ENCODE data around the gene UBE2H.

Gene UBE2H

GRCh38 chr7:129843365-129843898 is 109.3 kb downstream of the UBE2H start:
- Histone ChIP-seq H3K79me1 (ENCODE audit: low read depth, low read length) (peaks cover 3% of the 10 kb centered on the region), H3K4ac (ENCODE audit: low read length) (no peak overlapping the region), H2BK12ac (ENCODE audit: low read length) (no peak overlapping the region), H3K23ac (ENCODE audit: low read depth, low read length, poor library complexity) (no peak overlapping the region), H3K4me2 (ENCODE audit: insufficient read depth, low read length, poor library complexity, severe bottlenecking) (no peak overlapping the region), H3K9ac (ENCODE audit: low read depth, low read length, poor library complexity) (no peak overlapping the region), H2AFZ (ENCODE audit: low read length) (no peak overlapping the region), H3K4me3 (ENCODE audit: low read length in 2 of 2) (no peak overlapping the region), H4K8ac (ENCODE audit: low read depth, low read length) (no peak overlapping the region), H2BK15ac (ENCODE audit: low read length) (no peak overlapping the region), H3K14ac (ENCODE audit: low read length) (no peak overlapping the region), H3K9me3 (replicated peaks in 1 of 2; ENCODE audit: control insufficient read depth in 2 of 2, insufficient read depth in 1 of 2, low read depth in 1 of 2, low read length in 2 of 2) (no peaks in the 10 kb centered on the region), H2BK120ac (ENCODE audit: low read depth, low read length) (no peak overlapping the region), H3K18ac (ENCODE audit: low read length) (no peak overlapping the region), H4K91ac (ENCODE audit: low read depth, low read length, poor library complexity) (no peak overlapping the region), H3K4me1 (ENCODE audit: control insufficient read depth in 2 of 2, insufficient read depth in 1 of 2, low read depth in 1 of 2, low read length in 2 of 2) (peaks cover 0 to 9% of the 10 kb centered on the region in 2 donors), H2AK5ac (ENCODE audit: low read depth, low read length) (no peak overlapping the region), H3K27me3 (ENCODE audit: control insufficient read depth in 3 of 3, insufficient read depth in 3 of 3, low read depth in 1 of 3, low read length in 3 of 3) (no peaks in the 10 kb centered on the region), H3K27ac (replicated peaks; ENCODE audit: low read length) (no peak overlapping the region), H3K36me3 (replicated peaks in 1 of 2; ENCODE audit: control insufficient read depth in 2 of 2, insufficient read depth in 2 of 2, low read length in 2 of 2) (peaks cover 0 to 7% of the 10 kb centered on the region in 2 donors), H2BK5ac (ENCODE audit: low read length) (no peak overlapping the region)
- WGBS, 2 donors (ENCODE audit: extremely low coverage in 2 of 2, insufficient read length in 2 of 2, insufficient replicate concordance in 1 of 2): no CpG with 5 or more reads among the region's 12 CpGs
- no peak for DNase-seq (ENCODE audit: low spot score)

- H3K4me2 ChIP-seq (ENCODE audit: insufficient read depth, low read length, poor library complexity, severe bottlenecking): no peak overlapping the region
- no peak overlapping the region for H2AFZ ChIP-seq (ENCODE audit: low read length)
- H2BK120ac ChIP-seq (ENCODE audit: low read depth, low read length): no peak overlapping the region
- H3K9ac ChIP-seq (ENCODE audit: low read depth, low read length, poor library complexity): no peak overlapping the region
- H3K14ac ChIP-seq (ENCODE audit: low read length): no peak overlapping the region
- H4K8ac ChIP-seq (ENCODE audit: low read depth, low read length): no peak overlapping the region
- H3K27ac ChIP-seq (replicated peaks; ENCODE audit: low read length): no peak overlapping the region
- no peaks in the 10 kb centered on the region for H3K27me3 ChIP-seq (ENCODE audit: control insufficient read depth in 3 of 3, insufficient read depth in 3 of 3, low read depth in 1 of 3, low read length in 3 of 3)
- WGBS, 2 donors (ENCODE audit: extremely low coverage in 2 of 2, insufficient read length in 2 of 2, insufficient replicate concordance in 1 of 2): no CpG with 5 or more reads among the region's 3 CpGs
- H3K18ac ChIP-seq (ENCODE audit: low read length): no peak overlapping the region
- H3K4me1 ChIP-seq (ENCODE audit: control insufficient read depth in 2 of 2, insufficient read depth in 1 of 2, low read depth in 1 of 2, low read length in 2 of 2): peaks cover under 1 to 11% of the 10 kb centered on the region in 2 donors
- H2BK15ac ChIP-seq (ENCODE audit: low read length): no peak overlapping the region
- DNase-seq (ENCODE audit: low spot score): no peak
- H3K4me3 ChIP-seq (ENCODE audit: low read length in 2 of 2): no peak overlapping the region
- peaks cover 0 to 16% of the 10 kb centered on the region in 2 donors for H3K36me3 ChIP-seq (replicated peaks in 1 of 2; ENCODE audit: control insufficient read depth in 2 of 2, insufficient read depth in 2 of 2, low read length in 2 of 2)
- H2AK5ac ChIP-seq (ENCODE audit: low read depth, low read length): no peak overlapping the region
- peaks cover 3% of the 10 kb centered on the region for H3K79me1 ChIP-seq (ENCODE audit: low read depth, low read length)
- no peaks in the 10 kb centered on the region for H3K9me3 ChIP-seq (replicated peaks in 1 of 2; ENCODE audit: control insufficient read depth in 2 of 2, insufficient read depth in 1 of 2, low read depth in 1 of 2, low read length in 2 of 2)
- H4K91ac ChIP-seq (ENCODE audit: low read depth, low read length, poor library complexity): no peak overlapping the region
- H2BK5ac ChIP-seq (ENCODE audit: low read length): no peak overlapping the region
- no peak overlapping the region for H2BK12ac ChIP-seq (ENCODE audit: low read length)
- H3K23ac ChIP-seq (ENCODE audit: low read depth, low read length, poor library complexity): no peak overlapping the region
- no peak overlapping the region for H3K4ac ChIP-seq (ENCODE audit: low read length)
Observed at GRCh38 chr7:129841465-129841864, 111.3 kb downstream of the UBE2H start.

GRCh38 chr7:129840757-129841156 is 112.0 kb downstream of the UBE2H start:
- Histone ChIP-seq H3K4me1 (ENCODE audit: control insufficient read depth in 2 of 2, insufficient read depth in 1 of 2, low read depth in 1 of 2, low read length in 2 of 2) (peaks cover 7 to 14% of the 10 kb centered on the region in 2 donors), H3K4me3 (ENCODE audit: low read length in 2 of 2) (no peak overlapping the region), H3K27ac (replicated peaks; ENCODE audit: low read length) (no peak overlapping the region), H3K79me1 (ENCODE audit: low read depth, low read length) (peaks cover 3% of the 10 kb centered on the region), H3K27me3 (ENCODE audit: control insufficient read depth in 3 of 3, insufficient read depth in 3 of 3, low read depth in 1 of 3, low read length in 3 of 3) (no peaks in the 10 kb centered on the region), H3K18ac (ENCODE audit: low read length) (no peak overlapping the region), H3K14ac (ENCODE audit: low read length) (no peak overlapping the region), H3K36me3 (replicated peaks in 1 of 2; ENCODE audit: control insufficient read depth in 2 of 2, insufficient read depth in 2 of 2, low read length in 2 of 2) (peaks cover 2 to 16% of the 10 kb centered on the region in 2 donors), H2BK15ac (ENCODE audit: low read length) (no peak overlapping the region), H2AFZ (ENCODE audit: low read length) (no peak overlapping the region), H2BK5ac (ENCODE audit: low read length) (no peak overlapping the region), H3K9ac (ENCODE audit: low read depth, low read length, poor library complexity) (no peak overlapping the region), H2BK12ac (ENCODE audit: low read length) (no peak overlapping the region), H3K4ac (ENCODE audit: low read length) (no peak overlapping the region), H4K91ac (ENCODE audit: low read depth, low read length, poor library complexity) (no peak overlapping the region), H3K4me2 (ENCODE audit: insufficient read depth, low read length, poor library complexity, severe bottlenecking) (no peak overlapping the region), H2AK5ac (ENCODE audit: low read depth, low read length) (no peak overlapping the region), H4K8ac (ENCODE audit: low read depth, low read length) (no peak overlapping the region), H2BK120ac (ENCODE audit: low read depth, low read length) (no peak overlapping the region), H3K9me3 (replicated peaks in 1 of 2; ENCODE audit: control insufficient read depth in 2 of 2, insufficient read depth in 1 of 2, low read depth in 1 of 2, low read length in 2 of 2) (no peaks in the 10 kb centered on the region), H3K23ac (ENCODE audit: low read depth, low read length, poor library complexity) (no peak overlapping the region)
- no CpG with 5 or more reads among the region's 4 CpGs for WGBS, 2 donors (ENCODE audit: extremely low coverage in 2 of 2, insufficient read length in 2 of 2, insufficient replicate concordance in 1 of 2)
- DNase-seq (ENCODE audit: low spot score): no peak

GRCh38 chr7:129836983-129837382 is 115.8 kb downstream of the UBE2H start:
- no peak overlapping the region for H2AFZ ChIP-seq (ENCODE audit: low read length)
- no peak overlapping the region for H3K14ac ChIP-seq (ENCODE audit: low read length)
- H2BK120ac ChIP-seq (ENCODE audit: low read depth, low read length): no peak overlapping the region
- no peak overlapping the region for H2BK15ac ChIP-seq (ENCODE audit: low read length)
- H3K79me1 ChIP-seq (ENCODE audit: low read depth, low read length): peaks cover 3% of the 10 kb centered on the region
- no peak overlapping the region for H2BK12ac ChIP-seq (ENCODE audit: low read length)
- no peaks in the 10 kb centered on the region for H3K9me3 ChIP-seq (replicated peaks in 1 of 2; ENCODE audit: control insufficient read depth in 2 of 2, insufficient read depth in 1 of 2, low read depth in 1 of 2, low read length in 2 of 2)
- peaks cover 9 to 15% of the 10 kb centered on the region in 2 donors for H3K4me1 ChIP-seq (ENCODE audit: control insufficient read depth in 2 of 2, insufficient read depth in 1 of 2, low read depth in 1 of 2, low read length in 2 of 2)
- WGBS, 2 donors (ENCODE audit: extremely low coverage in 2 of 2, insufficient read length in 2 of 2, insufficient replicate concordance in 1 of 2): no CpG with 5 or more reads among the region's 3 CpGs
- no peak overlapping the region for H3K4me3 ChIP-seq (ENCODE audit: low read length in 2 of 2)
- H2BK5ac ChIP-seq (ENCODE audit: low read length): no peak overlapping the region
- H4K8ac ChIP-seq (ENCODE audit: low read depth, low read length): no peak overlapping the region
- no peak overlapping the region for H3K18ac ChIP-seq (ENCODE audit: low read length)
- H3K23ac ChIP-seq (ENCODE audit: low read depth, low read length, poor library complexity): no peak overlapping the region
- H4K91ac ChIP-seq (ENCODE audit: low read depth, low read length, poor library complexity): no peak overlapping the region
- no peak overlapping the region for H3K4ac ChIP-seq (ENCODE audit: low read length)
- no peak overlapping the region for H3K4me2 ChIP-seq (ENCODE audit: insufficient read depth, low read length, poor library complexity, severe bottlenecking)
- no peak overlapping the region for H3K9ac ChIP-seq (ENCODE audit: low read depth, low read length, poor library complexity)
- no peak overlapping the region for H2AK5ac ChIP-seq (ENCODE audit: low read depth, low read length)
- no peak overlapping the region for H3K27ac ChIP-seq (replicated peaks; ENCODE audit: low read length)
- no peak for DNase-seq (ENCODE audit: low spot score)
- no peaks in the 10 kb centered on the region for H3K27me3 ChIP-seq (ENCODE audit: control insufficient read depth in 3 of 3, insufficient read depth in 3 of 3, low read depth in 1 of 3, low read length in 3 of 3)
- peaks cover 5 to 35% of the 10 kb centered on the region in 2 donors for H3K36me3 ChIP-seq (replicated peaks in 1 of 2; ENCODE audit: control insufficient read depth in 2 of 2, insufficient read depth in 2 of 2, low read length in 2 of 2)

Measured in neuronal stem cell (in vitro differentiated cells).